Measurements from ENCODE around the gene ALPK1.
"Not testable (repeated sequence)": the region's sequence is repeated elsewhere in the genome, so short reads cannot be mapped to it uniquely, and the experiment has no call there.

The ALPK1 gene

GRCh38 chr4:112282860-112283667, 14.1 kb upstream of the ALPK1 start:
- FAIRE-seq (no peak), DNase-seq (ENCODE audit: insufficient read length, low spot score) (no peak)

DNA sequence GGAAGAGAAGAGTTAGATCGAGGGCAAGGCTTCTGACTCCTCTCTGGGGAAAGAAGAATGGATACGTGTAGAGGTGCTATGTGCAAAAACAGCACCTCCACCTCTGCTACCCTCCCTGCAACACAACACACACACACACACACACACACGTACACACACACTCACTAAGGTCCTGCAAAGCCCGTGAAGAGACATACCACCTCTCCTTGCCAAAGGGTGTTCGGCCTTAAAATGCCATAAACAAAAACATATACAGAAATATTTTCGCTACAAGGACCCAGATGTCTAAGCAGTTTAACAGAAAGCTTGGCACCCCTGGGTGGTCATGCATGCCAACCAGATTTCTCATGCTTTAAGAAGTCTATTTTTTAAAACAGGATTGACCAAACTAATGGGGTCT, 13.0 kb upstream of the ALPK1 start:
- FAIRE-seq (no peak), DNase-seq (ENCODE audit: insufficient read length, low spot score) (no peak)

DNA sequence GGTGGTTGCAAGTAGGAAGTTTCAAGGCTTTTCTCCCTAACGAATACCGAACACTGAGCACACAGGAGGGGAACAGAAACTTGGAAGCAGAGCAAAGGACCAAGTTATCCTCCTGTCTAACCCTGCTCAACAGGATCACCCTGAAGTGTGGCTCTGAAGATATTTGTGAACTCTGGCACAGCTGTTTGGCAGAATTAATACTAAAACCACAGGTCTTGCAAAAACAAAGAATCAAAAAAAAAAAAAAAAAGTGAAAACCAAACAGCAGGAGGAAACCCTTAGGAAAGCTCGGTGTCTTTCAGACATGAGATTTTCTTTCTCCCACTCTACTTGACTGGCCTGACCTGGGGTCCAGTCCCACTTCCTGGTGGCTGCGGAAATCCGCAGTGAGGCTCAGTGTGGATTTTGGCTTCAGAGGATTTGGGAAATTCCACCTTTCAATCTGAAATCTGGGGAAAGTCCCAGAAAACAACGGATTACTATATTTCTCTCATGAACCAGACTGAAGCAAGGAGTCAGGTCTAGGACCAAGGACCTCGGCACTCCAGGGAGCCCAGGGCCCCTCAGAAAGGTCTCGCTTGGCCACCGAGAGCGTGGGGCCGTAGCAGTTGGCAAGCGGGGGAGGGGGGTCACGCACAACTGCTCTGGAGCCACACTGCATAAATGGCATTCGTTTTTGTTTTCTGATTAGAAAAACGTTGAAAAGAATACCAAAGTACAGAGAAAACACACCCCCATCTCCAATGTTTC, 12.3 kb upstream of the ALPK1 start:
- DNase-seq (ENCODE audit: insufficient read length, low spot score) (no peak), FAIRE-seq (peak; percentile 72)

- FAIRE-seq, result peak; percentile 95
These were observed 9.7 kb upstream of the ALPK1 start for GRCh38 chr4:112287258-112287989.

DNA sequence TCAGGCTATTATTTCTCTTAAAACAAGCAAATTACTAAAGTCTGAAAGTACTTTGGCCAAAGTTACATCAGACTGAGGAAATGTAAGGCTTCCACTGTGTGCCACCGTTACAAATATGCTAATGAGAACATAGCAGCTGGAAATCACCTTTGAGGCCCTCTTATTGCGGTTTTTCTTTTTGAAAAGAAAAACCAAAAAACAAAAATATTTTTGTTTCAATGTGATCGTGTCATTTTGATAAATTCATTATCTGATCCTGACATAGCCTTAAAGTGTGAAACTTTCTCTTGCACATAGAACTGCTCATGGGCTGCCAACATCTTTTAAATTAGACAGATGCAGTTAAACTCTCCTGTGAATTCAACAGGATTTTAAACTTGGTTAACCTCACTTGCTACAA, 8.7 kb upstream of the ALPK1 start:
- no peak for DNase-seq (ENCODE audit: insufficient read length, low spot score)
- no peak for FAIRE-seq

More at GRCh38 chr4:112287258-112287989, 9.7 kb upstream of the ALPK1 start:
- no peak for DNase-seq (ENCODE audit: insufficient read length, low spot score)

DNA sequence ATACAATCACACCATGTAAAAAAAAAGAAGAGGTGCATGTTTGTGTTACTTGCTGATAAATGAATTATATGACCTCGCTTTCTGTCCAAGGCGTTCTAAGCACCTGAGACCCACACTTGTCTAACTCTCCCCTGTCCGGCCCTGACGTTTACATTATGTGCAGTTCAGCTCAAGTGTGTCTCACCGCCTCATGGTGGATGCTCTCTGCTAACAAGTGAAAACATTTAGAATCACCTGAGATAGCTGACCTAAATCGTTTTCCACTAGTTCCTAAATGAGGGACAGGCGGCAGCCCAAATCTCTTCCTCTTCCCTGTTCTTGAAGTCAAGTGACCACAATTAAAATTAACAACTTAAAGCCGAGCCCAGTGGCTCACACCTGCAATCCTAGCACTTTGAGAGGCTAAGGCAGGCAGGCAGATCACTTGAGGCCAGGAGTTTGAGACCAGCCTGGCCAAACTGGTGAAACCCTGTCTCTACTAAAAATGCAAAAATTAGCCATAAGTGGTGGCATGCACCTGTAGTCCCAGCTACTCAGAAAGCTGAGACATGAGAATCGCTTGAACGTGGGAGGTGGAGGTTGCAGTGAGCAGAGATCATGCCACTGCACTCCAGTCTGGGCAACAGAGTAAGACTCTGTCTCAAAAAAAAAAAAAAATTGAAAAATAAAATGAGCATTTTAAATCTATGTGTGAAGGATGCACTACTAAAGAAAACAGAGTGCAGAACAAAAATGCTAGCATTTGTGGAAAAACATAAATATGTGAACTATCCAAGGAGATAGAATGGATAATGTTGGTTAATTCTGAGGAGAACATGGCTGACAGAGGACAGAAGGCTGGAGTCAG, 7.5 kb upstream of the ALPK1 start:
- no peak for DNase-seq (ENCODE audit: insufficient read length, low spot score)
- FAIRE-seq, result peak; percentile 93

- peak; percentile 91 for FAIRE-seq
- no peak for DNase-seq (ENCODE audit: insufficient read length, low spot score)
These were observed 6.8 kb upstream of the ALPK1 start for GRCh38 chr4:112290341-112290740.

- DNase-seq (ENCODE audit: insufficient read length, low spot score), result no peak
These were observed 2.6 kb downstream of the ALPK1 start for GRCh38 chr4:112299721-112300120.

GRCh38 chr4:112302320-112303274, 5.4 kb downstream of the ALPK1 start:
- FAIRE-seq (peak; percentile 74), DNase-seq (ENCODE audit: insufficient read length, low spot score) (no peak)

More at GRCh38 chr4:112299721-112300120, 2.6 kb downstream of the ALPK1 start:
- no peak for FAIRE-seq

GRCh38 chr4:112305477-112305876, 8.3 kb downstream of the ALPK1 start:
- not testable (repeated sequence) for DNase-seq (ENCODE audit: insufficient read length, low spot score); FAIRE-seq

DNA sequence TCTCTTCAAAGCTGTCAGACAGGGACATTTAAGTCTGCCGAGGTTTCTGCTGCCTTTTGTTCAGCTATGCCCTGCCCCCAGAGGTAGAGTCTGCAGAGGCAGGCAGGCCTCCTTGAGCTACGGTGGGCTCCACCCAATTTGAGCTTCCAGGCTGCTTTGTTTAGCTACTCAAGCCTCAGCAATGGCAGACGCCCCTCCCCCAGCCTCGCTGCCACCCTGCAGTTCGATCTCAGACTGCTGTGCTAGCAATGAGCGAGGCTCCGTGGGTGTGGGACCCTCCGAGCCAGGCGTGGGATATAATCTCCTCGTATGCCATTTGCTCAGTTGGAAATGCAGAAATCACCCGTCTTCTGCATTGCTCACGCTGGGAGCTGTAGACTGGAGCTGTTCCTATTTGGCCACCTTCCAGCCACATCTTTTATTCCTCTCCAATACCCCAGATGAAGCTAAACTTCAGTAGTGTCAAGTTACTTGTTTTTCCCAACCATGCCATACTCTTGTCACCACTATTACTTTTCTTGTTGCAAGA, 12.2 kb downstream of the ALPK1 start:
- FAIRE-seq; DNase-seq (ENCODE audit: insufficient read length, low spot score): not testable (repeated sequence)

GRCh38 chr4:112311516-112311915, 14.3 kb downstream of the ALPK1 start:
- FAIRE-seq (peak; percentile 86), DNase-seq (ENCODE audit: insufficient read length, low spot score) (no peak)

DNA sequence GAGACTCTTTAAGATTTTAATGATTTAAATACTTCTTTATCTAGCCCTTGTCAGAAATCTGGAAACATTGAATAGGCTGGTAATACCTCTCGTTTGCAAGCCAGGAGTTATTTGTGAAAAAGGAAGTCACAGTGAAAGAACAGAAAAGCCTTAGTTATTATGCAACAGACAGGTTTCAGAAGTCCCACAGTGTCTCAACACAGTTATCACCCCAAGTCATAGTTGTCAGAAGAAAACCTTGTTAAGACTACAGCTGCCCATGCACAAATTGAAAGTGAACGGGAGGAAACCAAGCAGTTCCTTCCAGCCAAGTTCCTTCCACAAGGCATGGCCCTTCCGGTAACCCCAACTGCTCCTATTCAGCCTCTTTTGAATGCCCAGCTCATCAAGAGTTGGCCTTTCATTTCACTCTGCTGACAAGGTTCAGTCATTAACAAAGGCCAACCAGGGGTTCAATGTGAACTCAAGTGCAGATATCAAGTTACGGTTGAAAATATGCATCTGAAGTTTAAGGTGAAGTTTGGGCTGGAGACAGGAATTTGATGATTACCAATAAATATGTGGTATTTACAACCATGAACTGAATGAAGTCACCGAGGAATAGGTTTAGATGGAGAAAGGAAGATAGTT, 15.6 kb downstream of the ALPK1 start:
- DNase-seq (ENCODE audit: insufficient read length, low spot score) (peak; percentile 35), FAIRE-seq (peak; percentile 100)

DNA sequence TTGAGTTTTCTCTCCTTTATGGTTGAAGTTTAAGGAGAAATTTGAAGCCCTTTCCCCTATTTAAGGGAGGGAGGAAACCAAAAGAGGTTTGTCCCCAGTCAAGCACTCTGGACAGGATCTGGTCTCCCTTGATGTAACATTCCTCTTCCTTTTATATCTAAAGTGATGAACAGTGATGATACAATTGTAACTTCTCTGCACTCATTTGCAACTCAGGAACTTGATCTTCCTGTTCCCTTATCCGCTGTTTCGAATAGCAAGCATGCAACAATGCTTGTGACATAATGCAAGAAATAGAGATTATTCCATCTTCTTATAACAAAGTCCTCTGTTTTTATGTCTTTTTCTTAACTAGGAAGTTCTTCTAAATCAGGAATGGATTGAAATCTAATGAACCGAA, 18.3 kb downstream of the ALPK1 start:
- FAIRE-seq, result peak; percentile 76

DNA sequence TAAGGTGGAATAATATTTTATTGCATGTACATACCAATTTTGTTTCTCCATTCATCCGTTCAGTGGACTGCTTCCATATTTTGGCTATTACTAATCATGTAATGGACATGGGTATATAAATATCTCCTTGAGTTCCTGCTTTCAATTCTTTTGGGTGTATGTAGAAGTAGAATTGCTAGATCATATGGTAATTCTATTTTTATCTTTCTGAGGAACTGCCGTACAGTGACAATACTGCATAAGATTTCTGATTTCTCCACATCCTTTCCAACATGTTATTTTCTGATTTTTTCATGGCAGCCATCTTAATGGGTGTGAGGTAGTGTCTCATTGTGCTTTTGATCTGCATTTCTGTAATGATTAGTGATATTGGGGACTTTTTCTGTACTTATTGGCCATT, 19.2 kb downstream of the ALPK1 start:
- no peak for DNase-seq (ENCODE audit: insufficient read length, low spot score)

More for the DNA sequence above, 18.3 kb downstream of the ALPK1 start:
- no peak for DNase-seq (ENCODE audit: insufficient read length, low spot score)

GRCh38 chr4:112318239-112319142, 21.3 kb downstream of the ALPK1 start:
- DNase-seq (ENCODE audit: insufficient read length, low spot score), result no peak
- FAIRE-seq, result peak; percentile 92

More for the DNA sequence above, 19.2 kb downstream of the ALPK1 start:
- no peak for FAIRE-seq

Measured in GM19239 (cell line).